K562 (cell line): ENCODE results near the gene PHETA2. TPM values are rescaled to one million over a fixed set of nuclear protein-coding genes. Genes with fewer than 3 reads are reported as not detected.

Source experiments
- ATAC-seq: fragments of 200-7000 bp; cut with Tn5 transposase; 3 replicates; pipeline ENCODE4 v1.9.1; 2020; ENCODE audit warnings: moderate library complexity
- BruUV-seq: library from RNA; stranded (reverse); fragments of 400-500 nt; replicated peaks from 2 replicates; lab custom pipeline; 2021; lab: Mats Ljungman, UMichigan
- CTCF ChIA-PET: fragments of 300-600 bp; formaldehyde crosslinking; extraction: SDS; loops from one replicate; lab custom pipeline; 2021; ENCODE audit warnings: low intra/inter-chr PET ratio; lab: Yijun Ruan, JAX
- POLR2A ChIA-PET: fragments of 300-600, 350-650 bp; sonication (Branson Sonifier 250); formaldehyde crosslinking; extraction: SDS; loops from one replicate; lab custom pipeline; 2021; ENCODE audit warnings: antibody characterized with exemption, inconsistent platforms; lab: Yijun Ruan, JAX
- DNase-seq, 4 experiments: peaks; one replicate each; pipeline versions ENCODE4 v3.0.0 to v3.0.0-alpha.2; 2011 to 2018; ENCODE audit warnings: low spot score in 3 of 4, mixed read lengths in 3 of 4; ENCODE audit errors: extremely low read depth in 1 of 4
- FAIRE-seq: peaks from 2 replicates; lab custom pipeline; 2011; peaks lifted over from hg19 to GRCh38; lab: Jason Lieb, UNC
- H2AFZ ChIP-seq: 2 replicates; pipeline ENCODE4 v1.6.0; 2011; ENCODE audit warnings: low read depth, low read length, control low read depth, inconsistent platforms
- H3K27ac ChIP-seq: fragments of 200-600 bp; 3 replicates; pipeline ENCODE4 v1.8.0; 2011; ENCODE audit warnings: low read depth, mild to moderate bottlenecking, control low read depth, inconsistent platforms, low read length, moderate library complexity, mixed read lengths; ENCODE audit errors: extremely low read depth
- H3K27me3 ChIP-seq, 2 experiments: fragments of 300-600 bp in 1 of 2; 2 replicates in 1 of 2; 3 replicates in 1 of 2; pipeline versions ENCODE4 v1.6.0 to v1.8.0; 2011; ENCODE audit warnings: inconsistent platforms in 2 of 2, low read length in 2 of 2, mild to moderate bottlenecking in 1 of 2, mixed read lengths in 1 of 2, moderate library complexity in 1 of 2; ENCODE audit not compliant: control insufficient read depth in 2 of 2, insufficient read depth in 2 of 2
- H3K36me3 ChIP-seq: fragments of 300-600 bp; 3 replicates; pipeline ENCODE4 v1.8.0; 2011; ENCODE audit warnings: mild to moderate bottlenecking, low read length, inconsistent platforms; ENCODE audit not compliant: control insufficient read depth, insufficient read depth
- H3K4me1 ChIP-seq, 2 experiments: fragments of 200-600 bp in 1 of 2; replicated peaks in 1 of 2; 2 replicates in 1 of 2; 3 replicates in 1 of 2; pipeline versions ENCODE4 v1.5.1 to v1.8.0; 2011; ENCODE audit warnings: inconsistent platforms in 2 of 2, low read length in 2 of 2, mild to moderate bottlenecking in 1 of 2, mixed read lengths in 1 of 2, moderate library complexity in 1 of 2; ENCODE audit not compliant: control insufficient read depth in 2 of 2, insufficient read depth in 2 of 2
- H3K4me2 ChIP-seq: 2 replicates; pipeline ENCODE4 v1.6.1; 2011; ENCODE audit warnings: low read length, control low read depth, inconsistent platforms, mixed read lengths; ENCODE audit not compliant: insufficient read depth
- H3K4me3 ChIP-seq: fragments of 200-600 bp; sonication (generic), shearing (Covaris generic); 2 replicates; pipeline ENCODE4 v1.5.1; 2016; ENCODE audit warnings: control low read depth, inconsistent platforms
- H3K79me2 ChIP-seq: fragments of 200-600 bp; 3 replicates; pipeline ENCODE4 v1.8.0; 2011; ENCODE audit warnings: low read length, inconsistent platforms; ENCODE audit not compliant: control insufficient read depth, insufficient read depth
- H3K9ac ChIP-seq, 2 experiments: 2 replicates each; pipeline versions ENCODE4 v1.6.0 to v1.6.1; 2011; ENCODE audit warnings: low read depth in 2 of 2, low read length in 2 of 2, control low read depth in 1 of 2, inconsistent platforms in 1 of 2, mild to moderate bottlenecking in 1 of 2, mixed read lengths in 1 of 2; ENCODE audit not compliant: insufficient read depth in 1 of 2
- H3K9me1 ChIP-seq: one replicate; pipeline ENCODE4 v1.6.0; 2011; ENCODE audit warnings: inconsistent platforms, mild to moderate bottlenecking, low read length, moderate library complexity; ENCODE audit not compliant: control insufficient read depth, insufficient read depth
- H3K9me3 ChIP-seq: replicated peaks from 2 replicates; pipeline ENCODE4 v1.5.1; 2011; ENCODE audit warnings: low read depth, low read length, inconsistent platforms; ENCODE audit not compliant: control insufficient read depth, insufficient read depth
- H4K20me1 ChIP-seq: replicated peaks from 2 replicates; pipeline ENCODE4 v1.6.1; 2011; ENCODE audit warnings: low read length, inconsistent platforms, mixed read lengths; ENCODE audit not compliant: control insufficient read depth, insufficient read depth
- SMAD1 ChIP-seq: fragments of 150-350 bp; IDR thresholded peaks from 2 replicates; pipeline ENCODE4 v1.6.1; 2014; ENCODE audit warnings: low read length, low read depth; ENCODE audit not compliant: partially characterized antibody
- ZBTB40 ChIP-seq, 2 experiments: fragments of 450-650 bp in 1 of 2; sonication (generic) in 1 of 2; formaldehyde crosslinking in 1 of 2; IDR thresholded peaks; 2 replicates each; pipeline versions ENCODE4 v1.7.1 to v1.9.0; 2016 to 2022; ENCODE audit warnings: inconsistent platforms in 1 of 2, mild to moderate bottlenecking in 1 of 2, missing genetic modification reagents in 1 of 2
- WGBS: fragments of 100-300 bp; shearing (Covaris generic); methylation state at CpG from one replicate; pipeline ENCODE4 v1.1.6; 2016; ENCODE audit warnings: low coverage, mixed read lengths; ENCODE audit not compliant: insufficient coverage; ENCODE audit errors: missing lambda C conversion rate; 5-methylcytosine and 5-hydroxymethylcytosine counted together
- in situ Hi-C: fragments of 300-500 bp; cut with MboI; formaldehyde crosslinking; loops from 4 replicates; pipeline ENCODE4 v1.15.0; 2018; ENCODE audit warnings: inconsistent platforms, mixed read lengths
- intact Hi-C: fragments of 100-400 bp; cut with micrococcal nuclease; formaldehyde crosslinking; loops from 2 replicates; pipeline ENCODE4 v1.14.2; 2022
- polyA plus RNA-seq, 8 experiments: library from polyadenylated mRNA; depleted of rRNA in 4 of 8; stranded (reverse) in 5 of 8; unstranded in 3 of 8; fragments of >200 nt; fragmentation: Nextera tagmentation in 2 of 8; fragmentation: Illumina TruSeq in 1 of 8; extraction: Ambion mirVana in 2 of 8; extraction: Trizol in 1 of 8; gene quantifications; 2 replicates each; pipeline versions ENCODE4 v1.2.1 to v1.2.3, GENCODE V29; 2011 to 2014; ENCODE audit warnings: inconsistent platforms in 1 of 8, missing spikeins in 1 of 8
- total RNA-seq, 7 experiments: library from RNA; depleted of rRNA in 6 of 7; stranded (reverse); fragments of >200 nt in 6 of 7; fragmentation: Illumina TruSeq in 2 of 7; extraction: Trizol in 2 of 7; gene quantifications; 2 replicates each; pipeline versions ENCODE4 v1.2.1 to v1.2.3, GENCODE V29; 2011 to 2021; ENCODE audit warnings: low replicate concordance in 1 of 7

The PHETA2 gene
- total and polyA plus RNA-seq, 9 of the 15 experiments (the other 6 are each of a cell fraction or from before 2014, with no cell fraction given): 0.07 to 0.22 (median 0.08) TPM; not detected in 5

DNA sequence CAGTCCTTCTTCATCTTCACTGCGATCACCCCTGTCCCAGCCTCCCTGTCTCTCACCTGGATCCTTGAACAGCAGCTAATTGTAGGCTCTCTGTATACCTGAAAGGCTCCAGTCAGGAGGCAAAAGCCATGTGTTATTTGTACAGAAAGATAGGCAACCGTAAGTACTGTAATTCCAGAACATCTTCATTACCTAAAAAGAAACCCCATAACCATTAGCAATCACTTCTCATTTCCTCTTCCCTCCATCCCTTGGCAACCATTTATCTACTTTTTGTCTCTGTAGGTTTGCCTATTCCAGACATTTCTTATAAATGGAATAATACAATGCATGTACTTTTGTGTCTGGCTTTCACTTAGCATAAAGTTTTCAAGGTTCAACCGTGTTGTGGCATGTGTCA is 21.3 kb upstream of the PHETA2 start:
- ATAC-seq (no peak), FAIRE-seq (no peak), DNase-seq (no peak)
- H4K20me1 ChIP-seq: no peaks in the 10 kb centered on the region
- H3K9me1 ChIP-seq: no peaks in the 10 kb centered on the region
- no peak overlapping the region for H3K9ac ChIP-seq
- 43% methylated on average over 3 of the region's 3 CpGs for WGBS
- intact Hi-C loops (no loop called here), in situ Hi-C loops (no loop called here)
- no peaks in the 10 kb centered on the region for H3K4me1 ChIP-seq
- H3K36me3 ChIP-seq: no peaks in the 10 kb centered on the region
- TF ChIP-seq SMAD1 (no peak), ZBTB40 (IDR thresholded peaks at IDR 0.05) (0 out of 2 replicates have a peak, but pooled peaks have one; percentile 18), ZBTB40 (CRISPR knock-in tag; IDR thresholded peaks at IDR 0.05) (no peak)
- no peak overlapping the region for H3K4me2 ChIP-seq
- no peak overlapping the region for H3K4me3 ChIP-seq
- ChIA-PET CTCF (no interaction called here), POLR2A (interaction anchor here (0.6 kb wide), 1 partner anchor 15 kb away, joined by 3 read pairs; no protein-coding TSS in a partner anchor)
- no TSS peak for BruUV-seq
- H3K79me2 ChIP-seq: no peaks in the 10 kb centered on the region
- H2AFZ ChIP-seq: no peak overlapping the region
- no peaks in the 10 kb centered on the region; the same call in 1 of the 2 replicates for H3K9me3 ChIP-seq
- no peaks in the 10 kb centered on the region for H3K27me3 ChIP-seq
- H3K27ac ChIP-seq: no peak overlapping the region
